CD8-positive, alpha-beta memory T cell (primary cell): ENCODE measurements around the gene NTF3. TPM values are rescaled to one million over a fixed set of nuclear protein-coding genes. Genes with fewer than 3 reads are reported as not detected.

Experiments
- CTCF ChIA-PET: fragments of 350-600 bp; sonication (Branson Sonifier 250); formaldehyde crosslinking; loops from one replicate; lab custom pipeline; 2021; ENCODE audit warnings: antibody characterized with exemption; lab: Charles Lee
- POLR2A ChIA-PET: fragments of 350-600 bp; sonication (Branson Sonifier 250); formaldehyde crosslinking; loops from one replicate; lab custom pipeline; 2021; ENCODE audit warnings: antibody characterized with exemption; lab: Charles Lee
- DNase-seq, 5 donors: peaks; one replicate each; pipeline versions ENCODE4 v3.0.0 to v3.0.0-alpha.2; 2020 to 2022; ENCODE audit warnings: mixed read lengths in 1 of 5
- H3K27ac ChIP-seq: one replicate; pipeline ENCODE4 v1.7.0; 2013; ENCODE audit warnings: low read depth, mild to moderate bottlenecking, low read length, moderate library complexity
- H3K27me3 ChIP-seq: 2 replicates; pipeline ENCODE4 v1.7.0; 2013; ENCODE audit warnings: low read length, mild to moderate bottlenecking; ENCODE audit not compliant: insufficient read depth, poor library complexity, severe bottlenecking
- H3K36me3 ChIP-seq: 2 replicates; pipeline ENCODE4 v1.7.0; 2013; ENCODE audit warnings: mild to moderate bottlenecking, low read length, moderate library complexity; ENCODE audit not compliant: insufficient read depth
- H3K4me1 ChIP-seq: 2 replicates; pipeline ENCODE4 v1.7.0; 2013; ENCODE audit warnings: mild to moderate bottlenecking, low read length, moderate library complexity; ENCODE audit not compliant: insufficient read depth
- H3K4me3 ChIP-seq: 2 replicates; pipeline ENCODE4 v1.7.0; 2013; ENCODE audit warnings: mild to moderate bottlenecking, low read length
- H3K9me3 ChIP-seq: 2 replicates; pipeline ENCODE4 v1.7.0; 2013; ENCODE audit warnings: mild to moderate bottlenecking, low read length
- H3K27ac Mint-ChIP-seq, 8 donors: one replicate each; pipeline ENCODE4 v1.8.0; 2020 to 2021; ENCODE audit warnings: mixed read lengths in 8 of 8, mild to moderate bottlenecking in 6 of 8, inconsistent platforms in 3 of 8, moderate library complexity in 3 of 8
- H3K27me3 Mint-ChIP-seq, 2 donors: one replicate each; pipeline ENCODE4 v1.8.0; 2020 to 2021; ENCODE audit warnings: mixed read lengths in 2 of 2, mild to moderate bottlenecking in 1 of 2, moderate library complexity in 1 of 2
- H3K36me3 Mint-ChIP-seq, 3 donors: one replicate each; pipeline ENCODE4 v1.8.0; 2020 to 2021; ENCODE audit warnings: mixed read lengths in 3 of 3, inconsistent platforms in 1 of 3, mild to moderate bottlenecking in 1 of 3
- H3K4me1 Mint-ChIP-seq, 3 donors: one replicate each; pipeline ENCODE4 v1.8.0; 2020 to 2021; ENCODE audit warnings: mixed read lengths in 3 of 3, inconsistent platforms in 1 of 3, mild to moderate bottlenecking in 1 of 3
- H3K4me3 Mint-ChIP-seq, 7 donors: one replicate each; pipeline ENCODE4 v1.8.0; 2020 to 2021; ENCODE audit warnings: mixed read lengths in 7 of 7, mild to moderate bottlenecking in 6 of 7, moderate library complexity in 4 of 7, inconsistent platforms in 2 of 7
- H3K9me3 Mint-ChIP-seq, 5 donors: one replicate each; pipeline ENCODE4 v1.8.0; 2020 to 2022; ENCODE audit warnings: mixed read lengths in 5 of 5, mild to moderate bottlenecking in 3 of 5, moderate library complexity in 2 of 5, inconsistent platforms in 1 of 5
- polyA plus RNA-seq: library from polyadenylated mRNA; unstranded; fragments of 300-500 nt; fragmentation: Illumina TruSeq; gene quantifications from one replicate; pipeline ENCODE4 v1.2.3, GENCODE V29; 2021
- total RNA-seq, 2 experiments: library from RNA; stranded (reverse); gene quantifications; one replicate each; pipeline ENCODE4 v1.2.3, GENCODE V29; 2021

NTF3 gene
- total and polyA plus RNA-seq, 3 experiments from 2014 or later = not detected

DNA sequence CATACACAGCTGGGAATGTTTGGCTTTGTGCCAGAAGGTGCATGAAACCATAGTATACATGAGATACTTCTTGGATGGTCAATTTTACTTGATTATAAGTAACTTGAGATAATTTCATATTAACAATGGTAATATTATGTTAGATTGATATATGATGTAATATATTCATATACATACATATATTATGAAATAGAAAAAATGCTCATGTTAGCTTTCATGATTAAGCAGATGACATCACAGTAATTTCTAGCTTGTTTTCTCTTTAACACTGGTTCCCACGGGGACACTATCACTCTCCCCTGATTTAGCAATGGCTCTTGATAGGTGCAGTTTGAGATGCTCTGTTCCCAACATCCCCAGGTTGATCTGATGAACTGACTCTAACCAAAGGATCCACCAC is 35.4 kb upstream of the NTF3 start:
- ChIA-PET CTCF (no interaction called here), POLR2A (no interaction called here)
- no peak for DNase-seq
- H3K4me1 ChIP-seq = no peaks in the 10 kb centered on the region
- H3K4me3 ChIP-seq = no peak overlapping the region
- Mint-ChIP-seq H3K9me3 (peaks cover 0 to 2% (median 0%) of the 10 kb centered on the region in 5 donors), H3K27me3 (peaks cover 3 to 13% of the 10 kb centered on the region in 2 donors), H3K27ac (no peak overlapping the region), H3K4me1 (no peaks in the 10 kb centered on the region), H3K4me3 (no peak overlapping the region), H3K36me3 (no peaks in the 10 kb centered on the region)
- H3K36me3 ChIP-seq = no peaks in the 10 kb centered on the region
- H3K9me3 ChIP-seq = no peaks in the 10 kb centered on the region
- no peaks in the 10 kb centered on the region for H3K27me3 ChIP-seq
- H3K27ac ChIP-seq = no peak overlapping the region

DNA sequence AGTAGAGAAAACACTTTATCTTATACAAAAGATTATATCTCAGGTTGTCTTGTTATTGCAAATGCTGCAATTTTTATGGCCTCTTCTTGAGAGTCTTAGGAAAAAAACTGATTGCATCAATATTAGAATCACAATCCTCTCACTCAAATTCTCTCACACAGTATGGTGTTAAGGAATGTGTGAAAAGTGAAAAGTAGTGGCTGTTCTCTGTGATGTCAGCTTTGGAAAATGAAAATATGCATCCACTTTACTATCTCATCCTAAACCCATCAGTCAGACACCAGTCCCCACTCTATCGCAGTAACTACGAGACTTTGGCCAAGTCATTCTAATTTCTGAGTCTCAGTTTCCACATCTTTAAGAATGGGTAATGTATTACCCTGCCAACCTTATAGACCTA is 32.6 kb upstream of the NTF3 start:
- peaks cover 5 to 21% of the 10 kb centered on the region in 2 donors for H3K27me3 Mint-ChIP-seq
- H3K9me3 ChIP-seq = no peaks in the 10 kb centered on the region
- ChIA-PET POLR2A (no interaction called here), CTCF (no interaction called here)
- H3K27ac ChIP-seq = no peak overlapping the region
- H3K4me3 Mint-ChIP-seq = no peak overlapping the region
- H3K9me3 Mint-ChIP-seq = peaks cover 0 to under 1% (median 0%) of the 10 kb centered on the region in 5 donors
- H3K27me3 ChIP-seq = no peaks in the 10 kb centered on the region
- H3K27ac Mint-ChIP-seq = no peak overlapping the region
- DNase-seq = no peak
- no peak overlapping the region for H3K4me3 ChIP-seq
- H3K36me3 ChIP-seq = no peaks in the 10 kb centered on the region
- no peaks in the 10 kb centered on the region for H3K36me3 Mint-ChIP-seq
- H3K4me1 ChIP-seq = no peaks in the 10 kb centered on the region
- no peaks in the 10 kb centered on the region for H3K4me1 Mint-ChIP-seq

DNA sequence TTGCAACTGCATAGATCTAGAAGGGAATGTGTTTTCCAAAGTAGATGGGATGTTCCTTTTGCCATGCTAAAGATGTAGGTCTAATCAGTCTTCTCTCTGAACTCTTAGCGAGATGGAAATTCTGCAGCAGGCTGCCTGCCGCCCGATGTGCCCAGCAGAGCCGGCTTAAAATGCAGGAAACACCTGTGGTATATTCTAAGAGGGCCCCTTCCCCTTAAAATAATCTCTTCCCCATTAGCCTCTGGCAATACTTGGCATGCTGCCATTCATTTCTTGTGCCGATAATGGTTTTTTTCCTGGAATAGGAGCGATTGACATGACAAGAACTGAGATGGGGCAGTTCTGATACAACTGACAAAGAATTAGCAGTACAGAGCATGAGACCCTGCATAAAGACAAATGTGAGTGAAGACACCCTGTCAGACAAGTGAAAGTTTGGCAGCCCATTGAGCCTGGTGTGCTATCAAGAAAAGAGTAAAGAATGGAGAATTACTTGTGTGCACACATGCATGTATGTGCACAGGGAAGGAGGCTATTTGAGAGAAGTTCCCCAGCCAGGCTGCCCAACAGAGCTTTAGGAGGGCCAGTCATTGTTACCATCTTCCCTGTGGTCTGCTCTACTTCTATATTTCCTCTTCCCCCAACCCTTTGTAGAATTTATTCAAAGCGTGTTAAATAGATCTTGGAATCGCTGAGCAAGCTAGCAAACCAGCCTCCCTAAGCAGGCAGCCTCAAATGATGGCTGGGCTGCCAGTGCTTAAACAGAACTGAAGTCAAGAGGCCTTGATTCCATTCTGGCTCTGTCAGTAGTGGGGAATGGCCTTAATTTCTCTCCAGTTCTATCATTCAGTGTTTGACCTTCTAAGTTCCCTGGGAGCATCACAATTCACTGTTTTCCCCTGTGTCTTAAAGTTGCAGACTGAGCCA is 29.6 kb upstream of the NTF3 start:
- Mint-ChIP-seq H3K9me3 (no peaks in the 10 kb centered on the region), H3K27ac (no peak overlapping the region), H3K36me3 (no peaks in the 10 kb centered on the region), H3K27me3 (peaks cover 5 to 21% of the 10 kb centered on the region in 2 donors), H3K4me3 (no peak overlapping the region), H3K4me1 (no peaks in the 10 kb centered on the region)
- DNase-seq = no peak
- H3K27ac ChIP-seq = no peak overlapping the region
- H3K36me3 ChIP-seq = no peaks in the 10 kb centered on the region
- ChIA-PET CTCF (no interaction called here), POLR2A (no interaction called here)
- H3K4me3 ChIP-seq = no peak overlapping the region
- H3K4me1 ChIP-seq = no peaks in the 10 kb centered on the region
- no peaks in the 10 kb centered on the region for H3K27me3 ChIP-seq
- no peaks in the 10 kb centered on the region for H3K9me3 ChIP-seq

DNA sequence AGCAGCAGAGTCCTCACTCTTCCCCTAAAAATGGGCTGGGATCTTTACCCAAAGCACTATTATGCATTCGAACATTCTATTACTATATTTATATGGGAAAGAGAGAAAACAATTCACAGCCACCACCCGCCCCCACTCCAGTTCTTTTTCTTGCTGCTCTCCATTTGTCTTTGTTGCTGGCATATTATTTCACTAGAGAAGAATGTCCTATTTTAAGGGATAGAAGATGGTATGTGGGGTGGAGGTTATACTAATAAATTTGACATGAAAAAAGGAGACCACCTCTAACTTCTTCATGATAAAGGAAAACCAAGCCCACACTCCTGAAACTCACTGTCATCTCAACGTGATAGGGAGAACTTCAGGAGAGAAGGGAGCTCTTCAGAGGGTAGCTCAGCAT is 28.5 kb upstream of the NTF3 start:
- Histone ChIP-seq H3K27ac (no peak overlapping the region), H3K36me3 (no peaks in the 10 kb centered on the region), H3K4me3 (no peak overlapping the region), H3K4me1 (no peaks in the 10 kb centered on the region), H3K9me3 (no peaks in the 10 kb centered on the region), H3K27me3 (no peaks in the 10 kb centered on the region)
- H3K36me3 Mint-ChIP-seq = no peaks in the 10 kb centered on the region
- peaks cover 5 to 21% of the 10 kb centered on the region in 2 donors for H3K27me3 Mint-ChIP-seq
- POLR2A ChIA-PET = no interaction called here
- no peak overlapping the region for H3K27ac Mint-ChIP-seq
- DNase-seq = no peak
- H3K4me1 Mint-ChIP-seq = no peaks in the 10 kb centered on the region
- CTCF ChIA-PET = no interaction called here
- H3K9me3 Mint-ChIP-seq = peaks cover 0 to 1% (median 0%) of the 10 kb centered on the region in 5 donors
- no peak overlapping the region for H3K4me3 Mint-ChIP-seq

DNA sequence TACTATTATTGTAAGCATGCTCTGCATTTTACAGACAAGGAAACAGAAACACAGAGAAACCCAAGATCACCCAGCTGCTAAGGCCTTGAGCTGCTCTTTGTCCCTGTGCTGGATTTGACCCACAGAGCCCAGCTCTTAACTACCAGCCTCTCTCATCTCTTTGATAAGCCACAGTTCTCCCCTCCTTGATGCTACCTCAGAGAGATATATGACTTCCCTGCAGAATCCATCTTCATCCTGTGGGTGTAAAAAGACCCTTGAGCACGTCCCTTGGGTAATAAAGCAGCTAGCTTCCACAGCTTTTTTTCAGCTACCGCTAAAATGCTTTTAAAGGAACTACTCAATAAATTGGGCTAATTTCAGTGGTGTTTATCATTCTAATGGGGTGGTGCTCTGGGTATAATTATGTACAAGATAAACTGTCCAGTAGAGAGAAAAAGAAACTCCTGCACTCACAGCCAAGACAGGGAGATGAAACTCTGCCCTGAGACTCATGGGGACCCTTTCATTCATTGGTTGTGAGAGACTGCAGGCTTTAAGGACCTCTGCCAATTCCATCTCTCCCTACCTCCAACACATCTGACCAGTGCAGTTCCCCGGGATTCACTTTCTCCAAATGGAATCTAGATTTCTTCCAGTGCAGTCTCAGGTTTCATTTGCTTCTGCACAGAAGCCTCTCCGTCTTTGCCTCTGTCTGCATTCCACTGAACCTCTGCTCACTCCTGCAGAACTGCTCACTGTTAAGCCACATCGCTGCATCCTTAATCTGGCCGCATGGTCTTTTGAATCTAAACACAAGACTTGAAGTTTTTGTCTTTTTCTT is 24.7 kb upstream of the NTF3 start:
- no peaks in the 10 kb centered on the region for H3K4me1 Mint-ChIP-seq
- POLR2A ChIA-PET = no interaction called here
- Histone ChIP-seq H3K36me3 (no peaks in the 10 kb centered on the region), H3K27me3 (no peaks in the 10 kb centered on the region), H3K9me3 (no peaks in the 10 kb centered on the region), H3K27ac (no peak overlapping the region), H3K4me3 (no peak overlapping the region), H3K4me1 (no peaks in the 10 kb centered on the region)
- H3K27me3 Mint-ChIP-seq = peaks cover under 1 to 4% of the 10 kb centered on the region in 2 donors
- no peaks in the 10 kb centered on the region for H3K36me3 Mint-ChIP-seq
- H3K27ac Mint-ChIP-seq = no peak overlapping the region
- DNase-seq = no peak
- CTCF ChIA-PET = no interaction called here
- H3K4me3 Mint-ChIP-seq = no peak overlapping the region
- peaks cover 0 to 6% (median 1%) of the 10 kb centered on the region in 5 donors for H3K9me3 Mint-ChIP-seq

DNA sequence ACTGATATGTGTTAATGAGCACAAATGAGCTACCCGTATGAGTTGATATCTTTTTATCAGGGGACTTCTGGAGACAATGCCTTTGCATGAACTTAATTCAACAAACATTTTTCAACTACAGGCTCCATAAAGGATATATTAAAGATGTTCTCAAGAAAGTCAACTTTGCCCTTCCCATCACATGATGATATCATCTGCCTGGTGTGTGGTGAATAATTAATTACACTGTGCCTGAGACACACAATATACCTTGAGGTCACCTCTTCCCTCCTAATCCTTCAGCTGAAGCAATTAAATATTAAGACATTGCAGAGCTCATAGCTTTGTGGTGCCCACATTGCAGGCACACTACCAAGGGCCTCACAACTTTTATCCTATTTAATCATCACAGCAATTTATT is 22.3 kb upstream of the NTF3 start:
- no peaks in the 10 kb centered on the region for H3K4me1 Mint-ChIP-seq
- ChIA-PET CTCF (no interaction called here), POLR2A (no interaction called here)
- H3K27ac ChIP-seq = no peak overlapping the region
- no peak overlapping the region for H3K4me3 Mint-ChIP-seq
- H3K4me1 ChIP-seq = no peaks in the 10 kb centered on the region
- no peaks in the 10 kb centered on the region for H3K27me3 Mint-ChIP-seq
- H3K4me3 ChIP-seq = no peak overlapping the region
- DNase-seq = no peak
- no peaks in the 10 kb centered on the region for H3K36me3 ChIP-seq
- H3K9me3 ChIP-seq = no peaks in the 10 kb centered on the region
- no peaks in the 10 kb centered on the region for H3K27me3 ChIP-seq
- no peak overlapping the region for H3K27ac Mint-ChIP-seq
- H3K36me3 Mint-ChIP-seq = no peaks in the 10 kb centered on the region
- peaks cover 0 to 9% (median 4%) of the 10 kb centered on the region in 5 donors for H3K9me3 Mint-ChIP-seq

DNA sequence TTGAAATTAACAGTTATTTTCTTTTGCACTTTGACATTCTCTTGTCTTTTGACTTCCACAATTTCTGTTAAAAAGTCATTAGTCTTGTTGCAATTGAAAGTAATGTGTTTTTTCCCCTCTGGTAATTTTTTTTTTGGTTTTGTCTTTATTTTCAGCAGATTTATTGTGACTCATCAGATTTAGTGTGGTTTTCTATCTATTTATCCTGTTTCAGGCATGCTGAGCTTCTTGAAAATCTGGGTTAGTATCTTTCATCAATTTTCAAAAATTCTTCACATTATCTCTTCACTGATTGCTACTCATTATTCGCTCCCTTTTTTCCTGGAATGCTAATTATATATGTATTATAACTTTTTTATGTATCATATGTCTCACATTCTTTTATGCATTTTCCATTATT is 15.3 kb upstream of the NTF3 start:
- no peaks in the 10 kb centered on the region for H3K4me1 ChIP-seq
- no peaks in the 10 kb centered on the region for H3K36me3 ChIP-seq
- no peak overlapping the region for H3K4me3 ChIP-seq
- Mint-ChIP-seq H3K4me3 (no peak overlapping the region), H3K4me1 (no peaks in the 10 kb centered on the region), H3K27ac (no peak overlapping the region), H3K27me3 (peaks cover 3 to 4% of the 10 kb centered on the region in 2 donors), H3K36me3 (no peaks in the 10 kb centered on the region), H3K9me3 (peaks cover 0 to 10% (median 7%) of the 10 kb centered on the region in 5 donors)
- no peaks in the 10 kb centered on the region for H3K9me3 ChIP-seq
- POLR2A ChIA-PET = no interaction called here
- H3K27me3 ChIP-seq = no peaks in the 10 kb centered on the region
- no peak overlapping the region for H3K27ac ChIP-seq
- DNase-seq = no peak
- CTCF ChIA-PET = no interaction called here

DNA sequence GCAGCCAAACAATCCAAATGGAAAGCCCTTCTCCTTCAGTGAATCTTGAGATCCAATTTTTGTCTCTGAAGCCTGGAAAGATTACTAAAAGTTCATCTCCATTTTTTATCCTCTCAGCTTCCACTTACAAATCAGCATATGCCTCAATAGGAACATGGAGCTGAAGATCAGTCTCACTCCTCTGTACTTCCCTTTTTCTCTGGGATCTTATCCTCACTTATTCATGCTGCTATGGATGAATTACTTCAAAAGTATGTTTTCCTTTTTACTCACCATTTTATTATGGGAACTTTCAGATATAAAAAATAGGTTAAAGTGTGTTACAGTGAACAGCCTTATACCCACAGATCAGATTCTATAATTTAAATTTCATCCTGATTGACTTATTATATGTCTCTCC is 14.4 kb upstream of the NTF3 start:
- no peak for DNase-seq
- Histone ChIP-seq H3K27me3 (no peaks in the 10 kb centered on the region), H3K9me3 (no peaks in the 10 kb centered on the region), H3K36me3 (no peaks in the 10 kb centered on the region), H3K27ac (no peak overlapping the region), H3K4me1 (no peaks in the 10 kb centered on the region), H3K4me3 (no peak overlapping the region)
- H3K9me3 Mint-ChIP-seq = peaks cover 0 to 7% (median 3%) of the 10 kb centered on the region in 5 donors
- H3K4me1 Mint-ChIP-seq = no peaks in the 10 kb centered on the region
- no peak overlapping the region for H3K4me3 Mint-ChIP-seq
- CTCF ChIA-PET = no interaction called here
- peaks cover 4 to 5% of the 10 kb centered on the region in 2 donors for H3K27me3 Mint-ChIP-seq
- H3K27ac Mint-ChIP-seq = no peak overlapping the region
- POLR2A ChIA-PET = no interaction called here
- no peaks in the 10 kb centered on the region for H3K36me3 Mint-ChIP-seq
